Measurements from ENCODE around the gene PDX1.

PDX1 gene

DNA sequence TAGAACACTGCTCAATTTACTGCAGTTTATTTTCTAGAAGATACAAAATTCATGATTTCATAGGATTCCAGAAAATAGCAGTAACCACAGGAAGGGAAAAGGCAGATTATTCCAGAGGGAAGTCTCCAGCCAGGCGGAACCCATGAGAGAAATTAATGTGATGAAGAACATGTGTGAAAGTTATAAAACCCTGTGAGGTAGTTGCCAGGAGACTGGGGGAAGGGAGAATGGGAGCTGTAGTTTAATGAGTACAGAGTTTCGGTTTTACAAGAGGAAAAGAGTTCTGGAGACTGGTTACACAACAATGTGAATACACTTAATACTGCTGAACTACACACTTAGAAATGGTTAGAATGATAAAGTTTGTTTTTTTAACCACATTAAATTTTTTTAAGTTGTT, 14.2 kb upstream of the PDX1 start:
- H3K4me1 ChIP-seq (ENCODE audit: insufficient read depth, poor library complexity, severe bottlenecking), result no peaks in the 10 kb centered on the region
- no peaks in the 10 kb centered on the region for H3K36me3 ChIP-seq (ENCODE audit: low read depth)
- H3K4me3 ChIP-seq (ENCODE audit: severe bottlenecking), result no peak overlapping the region
- H3K27me3 ChIP-seq (ENCODE audit: insufficient read depth, poor library complexity, severe bottlenecking), result peaks cover 28% of the 10 kb centered on the region
- DNase-seq (ENCODE audit: low spot score) (no peak), ATAC-seq (ENCODE audit: low read depth) (no peak)
- no peak overlapping the region for H3K27ac ChIP-seq (ENCODE audit: poor library complexity, severe bottlenecking)
- H3K9me3 ChIP-seq (ENCODE audit: severe bottlenecking), result no peaks in the 10 kb centered on the region
- TF ChIP-seq, protein P1, sequence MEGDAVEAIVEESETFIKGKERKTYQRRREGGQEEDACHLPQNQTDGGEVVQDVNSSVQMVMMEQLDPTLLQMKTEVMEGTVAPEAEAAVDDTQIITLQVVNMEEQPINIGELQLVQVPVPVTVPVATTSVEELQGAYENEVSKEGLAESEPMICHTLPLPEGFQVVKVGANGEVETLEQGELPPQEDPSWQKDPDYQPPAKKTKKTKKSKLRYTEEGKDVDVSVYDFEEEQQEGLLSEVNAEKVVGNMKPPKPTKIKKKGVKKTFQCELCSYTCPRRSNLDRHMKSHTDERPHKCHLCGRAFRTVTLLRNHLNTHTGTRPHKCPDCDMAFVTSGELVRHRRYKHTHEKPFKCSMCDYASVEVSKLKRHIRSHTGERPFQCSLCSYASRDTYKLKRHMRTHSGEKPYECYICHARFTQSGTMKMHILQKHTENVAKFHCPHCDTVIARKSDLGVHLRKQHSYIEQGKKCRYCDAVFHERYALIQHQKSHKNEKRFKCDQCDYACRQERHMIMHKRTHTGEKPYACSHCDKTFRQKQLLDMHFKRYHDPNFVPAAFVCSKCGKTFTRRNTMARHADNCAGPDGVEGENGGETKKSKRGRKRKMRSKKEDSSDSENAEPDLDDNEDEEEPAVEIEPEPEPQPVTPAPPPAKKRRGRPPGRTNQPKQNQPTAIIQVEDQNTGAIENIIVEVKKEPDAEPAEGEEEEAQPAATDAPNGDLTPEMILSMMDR (IDR thresholded peaks at IDR 0.05; ENCODE audit: poor library complexity, severe bottlenecking), result no peak

DNA sequence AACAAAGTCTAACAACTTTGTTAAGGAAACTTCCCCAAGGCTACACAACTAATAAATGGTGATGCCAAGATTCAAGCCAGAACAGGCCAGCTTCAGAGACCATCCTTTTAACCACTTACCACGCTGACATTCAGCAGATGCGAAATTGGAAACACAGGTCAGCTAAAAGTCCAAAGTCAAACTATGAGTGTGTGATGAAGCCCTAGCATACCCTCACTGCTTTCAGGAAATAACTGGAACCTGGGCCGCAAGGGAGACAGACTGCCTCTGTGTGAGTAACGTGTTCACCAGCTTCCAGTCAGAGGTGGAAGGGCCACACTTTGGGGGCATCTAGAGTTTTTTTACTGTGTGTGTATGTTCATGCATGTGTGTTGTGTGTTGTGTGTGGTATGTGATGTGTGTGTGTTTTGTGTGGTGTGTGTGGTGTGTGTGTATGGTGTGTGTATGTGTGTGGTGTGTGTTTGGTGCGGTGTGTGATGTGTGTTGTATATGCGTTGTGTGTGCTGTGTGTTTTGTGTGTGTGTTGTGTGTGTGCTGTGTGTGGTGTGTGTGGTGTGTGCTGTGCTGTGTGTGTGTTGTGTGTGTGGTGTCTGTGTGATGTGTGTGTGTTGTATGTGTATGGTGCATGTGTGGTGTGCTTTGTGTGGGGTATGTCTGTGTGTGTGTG, 12.5 kb upstream of the PDX1 start:
- ATAC-seq (ENCODE audit: low read depth) (no peak), DNase-seq (ENCODE audit: low spot score) (no peak)
- H3K36me3 ChIP-seq (ENCODE audit: low read depth), result no peaks in the 10 kb centered on the region
- H3K27ac ChIP-seq (ENCODE audit: poor library complexity, severe bottlenecking), result no peak overlapping the region
- peaks cover 23% of the 10 kb centered on the region for H3K27me3 ChIP-seq (ENCODE audit: insufficient read depth, poor library complexity, severe bottlenecking)
- H3K4me3 ChIP-seq (ENCODE audit: severe bottlenecking), result no peak overlapping the region
- H3K9me3 ChIP-seq (ENCODE audit: severe bottlenecking), result no peaks in the 10 kb centered on the region
- H3K4me1 ChIP-seq (ENCODE audit: insufficient read depth, poor library complexity, severe bottlenecking), result no peaks in the 10 kb centered on the region
- TF ChIP-seq, protein P1 (IDR thresholded peaks at IDR 0.05; ENCODE audit: poor library complexity, severe bottlenecking), result no peak

DNA sequence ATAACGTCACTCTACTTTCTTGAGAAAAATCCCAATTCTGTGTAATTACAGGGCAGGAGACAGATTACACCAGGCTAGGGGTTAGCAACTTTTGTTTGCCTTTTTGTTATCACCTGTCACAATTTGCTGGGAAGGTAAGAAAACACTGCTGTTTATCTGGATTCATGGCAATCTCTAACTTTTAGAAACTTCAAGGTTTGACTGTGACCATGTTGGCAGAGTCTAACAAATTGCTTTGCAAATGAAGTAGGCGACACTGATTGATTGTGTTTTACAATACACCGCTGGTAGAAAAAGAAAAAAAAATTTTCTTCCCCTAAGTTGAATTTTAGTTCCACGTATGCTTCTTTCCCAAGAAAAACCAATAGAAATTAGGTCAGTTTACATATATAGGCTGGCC, 10.4 kb upstream of the PDX1 start:
- ATAC-seq (ENCODE audit: low read depth) (no peak), DNase-seq (ENCODE audit: low spot score) (no peak)
- Histone ChIP-seq H3K9me3 (ENCODE audit: severe bottlenecking) (no peaks in the 10 kb centered on the region), H3K27me3 (ENCODE audit: insufficient read depth, poor library complexity, severe bottlenecking) (peaks cover 23% of the 10 kb centered on the region), H3K27ac (ENCODE audit: poor library complexity, severe bottlenecking) (no peak overlapping the region), H3K4me1 (ENCODE audit: insufficient read depth, poor library complexity, severe bottlenecking) (no peaks in the 10 kb centered on the region), H3K4me3 (ENCODE audit: severe bottlenecking) (no peak overlapping the region), H3K36me3 (ENCODE audit: low read depth) (no peaks in the 10 kb centered on the region)
- TF ChIP-seq, protein P1 (IDR thresholded peaks at IDR 0.05; ENCODE audit: poor library complexity, severe bottlenecking), result no peak

DNA sequence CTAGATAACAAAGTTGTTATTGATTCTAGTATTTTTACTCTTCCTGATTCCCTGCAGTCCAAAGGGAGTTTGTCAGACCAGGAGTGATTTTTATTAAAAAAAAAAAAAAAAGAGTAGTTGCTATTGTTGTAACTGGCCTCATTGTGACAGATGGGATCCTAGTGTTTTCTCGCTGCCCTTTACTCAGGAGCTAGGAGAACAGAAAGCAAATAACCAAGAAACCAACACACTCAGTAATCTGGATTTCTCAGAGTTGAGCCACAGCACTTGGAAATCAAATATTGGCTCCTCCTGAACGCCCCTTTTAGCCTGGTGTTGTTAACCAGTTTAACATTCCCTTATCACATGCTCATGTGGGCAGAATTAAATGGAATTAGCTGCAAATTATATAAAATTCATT, 8.3 kb upstream of the PDX1 start:
- Histone ChIP-seq H3K9me3 (ENCODE audit: severe bottlenecking) (no peaks in the 10 kb centered on the region), H3K36me3 (ENCODE audit: low read depth) (no peaks in the 10 kb centered on the region), H3K4me1 (ENCODE audit: insufficient read depth, poor library complexity, severe bottlenecking) (no peaks in the 10 kb centered on the region), H3K4me3 (ENCODE audit: severe bottlenecking) (no peak overlapping the region), H3K27ac (ENCODE audit: poor library complexity, severe bottlenecking) (no peak overlapping the region), H3K27me3 (ENCODE audit: insufficient read depth, poor library complexity, severe bottlenecking) (peaks cover 20% of the 10 kb centered on the region)
- DNase-seq (ENCODE audit: low spot score) (no peak), ATAC-seq (ENCODE audit: low read depth) (no peak)
- TF ChIP-seq, protein P1 (IDR thresholded peaks at IDR 0.05; ENCODE audit: poor library complexity, severe bottlenecking), result no peak

DNA sequence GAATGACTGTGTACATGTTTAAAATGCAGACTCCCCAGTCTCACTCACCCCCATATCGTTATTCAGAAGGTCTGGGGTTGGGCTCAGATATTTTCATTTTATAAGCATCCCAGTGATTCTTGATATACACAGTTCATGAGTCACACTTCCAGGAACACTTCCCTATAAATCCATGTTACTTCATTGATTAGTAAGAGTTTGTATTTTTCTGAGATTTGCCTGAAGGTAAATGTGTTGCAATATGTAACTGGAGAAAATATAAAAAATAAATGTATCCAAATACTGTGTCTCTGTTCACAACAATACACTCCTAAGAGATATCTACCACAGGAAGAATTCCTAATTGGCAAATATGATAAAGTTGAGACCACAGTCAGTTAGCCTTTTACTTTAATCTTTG, 6.6 kb upstream of the PDX1 start:
- Histone ChIP-seq H3K27ac (ENCODE audit: poor library complexity, severe bottlenecking) (no peak overlapping the region), H3K9me3 (ENCODE audit: severe bottlenecking) (no peaks in the 10 kb centered on the region), H3K4me1 (ENCODE audit: insufficient read depth, poor library complexity, severe bottlenecking) (no peaks in the 10 kb centered on the region), H3K36me3 (ENCODE audit: low read depth) (no peaks in the 10 kb centered on the region), H3K4me3 (ENCODE audit: severe bottlenecking) (no peak overlapping the region), H3K27me3 (ENCODE audit: insufficient read depth, poor library complexity, severe bottlenecking) (peaks cover 28% of the 10 kb centered on the region)
- ATAC-seq (ENCODE audit: low read depth) (peak; percentile 78), DNase-seq (ENCODE audit: low spot score) (no peak)
- TF ChIP-seq, protein P1 (IDR thresholded peaks at IDR 0.05; ENCODE audit: poor library complexity, severe bottlenecking), result no peak

All from RWPE2 (cell line).